CD1c-positive myeloid dendritic cell (primary cell): ENCODE measurements around the gene TRIO.
"Not testable (repeated sequence)": the region's sequence is repeated elsewhere in the genome, so short reads cannot be mapped to it uniquely, and the experiment has no call there.

Experiments
- DNase-seq: peaks from one replicate; pipeline ENCODE4 v3.0.0-alpha.2; 2016; ENCODE audit errors: extremely low spot score

TRIO gene

DNA sequence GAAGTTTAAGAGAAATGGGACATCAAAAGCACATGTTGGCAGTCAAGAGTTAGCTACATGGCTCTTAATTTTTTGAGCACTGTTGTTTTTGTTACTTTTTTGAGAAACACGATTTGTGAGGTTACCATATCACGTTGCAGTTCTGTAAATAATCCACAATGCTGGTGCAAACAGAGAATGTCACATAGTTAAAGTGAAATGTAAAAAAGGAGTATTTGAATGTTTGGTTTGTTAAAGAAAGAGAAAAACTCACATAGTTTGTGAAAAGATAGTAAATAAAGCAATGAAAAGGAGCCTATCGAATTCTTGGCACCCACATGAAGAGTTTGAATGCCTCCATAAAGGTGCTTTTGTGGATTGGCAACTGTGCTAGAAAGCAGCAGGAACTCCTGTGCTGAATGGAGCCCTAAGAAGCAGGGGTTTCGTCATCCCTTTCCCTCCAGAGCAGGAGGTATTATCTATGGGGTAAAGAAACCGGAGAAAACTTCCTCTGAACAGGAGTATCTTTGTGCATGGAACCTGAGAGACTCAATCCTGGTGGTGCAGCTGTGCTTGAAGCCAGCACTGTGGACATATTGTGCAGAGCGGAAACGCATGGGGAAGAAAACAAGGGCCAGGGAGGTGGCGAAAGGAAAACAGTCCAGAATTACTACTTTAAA is 289.9 kb downstream of the TRIO start:
- no peak for DNase-seq

- no peak for DNase-seq
Observed at GRCh38 chr5:14435481-14435880, 292.3 kb downstream of the TRIO start.

DNA sequence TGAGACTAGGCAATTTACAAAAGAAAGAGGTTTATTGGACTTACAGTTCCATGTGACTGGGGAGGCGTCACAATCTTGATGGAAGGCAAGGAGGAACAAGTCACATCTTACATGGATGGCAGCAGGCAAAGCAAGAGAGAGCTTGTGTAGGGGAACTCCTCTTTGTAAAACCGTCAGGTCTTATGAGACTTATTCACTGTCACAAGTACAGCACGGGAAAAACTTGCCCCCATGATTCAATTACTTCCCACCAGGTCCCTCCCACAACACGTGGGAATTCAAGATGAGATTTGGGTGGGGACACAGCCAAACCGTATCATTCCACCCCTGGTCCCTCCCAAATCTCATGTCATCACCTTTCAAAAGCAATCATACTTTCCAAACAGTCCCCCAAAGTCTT is 293.0 kb downstream of the TRIO start:
- DNase-seq = not testable (repeated sequence)

DNA sequence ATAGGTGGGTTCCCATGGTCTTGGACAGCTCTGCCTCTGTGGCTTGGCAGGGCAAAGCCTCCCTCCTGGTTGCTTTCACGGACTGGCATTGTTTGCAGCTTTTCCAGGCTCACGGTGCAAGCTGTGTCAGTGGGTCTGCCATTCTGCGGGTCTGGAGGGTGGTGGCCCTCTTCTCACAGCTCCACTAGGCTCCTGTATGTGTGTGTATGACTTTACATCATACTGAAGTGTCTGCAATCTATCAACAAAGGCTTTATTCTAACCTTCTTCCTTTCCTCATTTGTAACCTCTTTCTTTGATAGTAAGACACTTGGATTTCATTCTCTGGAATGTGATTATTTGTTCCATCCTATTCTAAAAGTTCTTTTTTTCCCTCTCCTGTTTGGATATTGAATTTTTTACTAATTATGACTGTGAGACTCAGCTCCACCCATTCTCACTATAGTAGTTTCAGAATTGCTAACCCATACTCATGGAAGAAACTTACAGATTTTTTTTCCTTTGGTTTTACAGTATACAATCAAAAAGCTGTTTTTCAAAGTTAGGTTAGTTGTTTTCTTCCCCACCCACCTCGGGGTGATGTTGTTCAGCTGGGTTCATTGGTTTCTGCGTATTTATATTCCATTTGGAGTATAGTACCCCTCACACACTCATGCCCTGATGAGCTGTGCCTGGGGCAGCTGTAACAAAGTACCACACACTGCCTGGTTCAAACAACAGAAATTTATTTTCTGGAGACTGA is 293.8 kb downstream of the TRIO start:
- no peak for DNase-seq

- no peak for DNase-seq
Observed at GRCh38 chr5:14438195-14438606, 295.1 kb downstream of the TRIO start.

- no peak for DNase-seq
Observed at GRCh38 chr5:14439087-14439871, 296.1 kb downstream of the TRIO start.

DNA sequence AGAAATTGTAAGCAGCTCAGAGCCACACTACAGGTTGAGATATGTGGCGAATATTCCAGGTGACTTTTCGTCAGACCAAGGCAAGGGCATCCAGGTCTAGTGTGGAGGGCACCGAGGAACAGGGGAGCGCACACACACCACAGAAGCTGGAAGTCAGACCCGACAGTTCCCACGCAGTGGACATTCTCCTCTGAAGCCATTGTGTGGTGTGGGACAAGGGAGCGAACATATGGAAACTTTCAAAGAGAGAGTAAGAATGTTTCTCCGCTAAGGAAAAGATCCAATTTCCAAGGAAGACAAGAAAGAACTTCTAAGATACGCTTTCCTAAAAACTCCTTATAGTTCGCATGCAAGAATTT is 297.1 kb downstream of the TRIO start:
- DNase-seq = no peak

DNA sequence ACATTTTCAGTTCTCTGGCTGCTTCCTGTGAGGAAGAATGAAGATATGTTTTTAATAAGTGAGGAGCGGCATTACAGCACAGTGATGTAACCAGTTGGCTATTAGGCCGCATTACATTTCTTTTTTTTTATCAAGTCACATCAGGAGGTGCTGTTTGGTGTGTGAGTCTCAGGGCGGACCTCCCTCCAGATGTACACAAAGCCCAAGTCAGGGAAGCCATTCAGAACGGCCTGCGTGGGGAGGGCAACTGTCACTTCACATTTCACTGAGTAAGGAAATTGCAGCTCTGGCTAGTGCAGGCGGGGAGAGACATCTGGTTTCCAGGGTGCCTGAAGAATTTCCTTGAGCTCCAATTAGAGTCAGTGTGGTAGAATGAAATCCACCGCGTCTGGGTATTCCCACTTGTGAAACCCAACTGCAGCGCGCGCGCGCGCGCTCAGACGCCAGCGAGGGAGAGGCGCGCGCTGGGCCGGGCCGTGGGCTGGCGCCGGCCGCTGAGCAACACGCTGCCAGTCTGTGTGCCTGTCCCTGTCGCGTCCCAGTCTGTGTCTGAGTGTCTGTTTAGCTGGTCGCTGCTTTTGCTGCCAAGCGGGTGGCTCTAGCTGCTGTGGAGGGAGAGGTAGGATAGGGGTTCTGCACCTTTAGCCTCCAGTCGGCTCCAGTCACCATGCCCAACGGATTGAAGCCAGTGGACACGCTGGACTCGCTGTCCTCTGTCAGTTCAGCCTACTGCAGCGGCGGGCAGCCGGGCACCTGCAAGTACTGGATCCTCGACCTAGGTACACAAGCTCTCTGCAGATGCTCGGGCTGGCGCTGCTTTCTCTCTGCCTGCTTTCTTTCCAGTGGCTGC is 297.7 kb downstream of the TRIO start:
- DNase-seq = no peak

- no peak for DNase-seq
Observed at GRCh38 chr5:14441641-14442040, 298.5 kb downstream of the TRIO start.

DNA sequence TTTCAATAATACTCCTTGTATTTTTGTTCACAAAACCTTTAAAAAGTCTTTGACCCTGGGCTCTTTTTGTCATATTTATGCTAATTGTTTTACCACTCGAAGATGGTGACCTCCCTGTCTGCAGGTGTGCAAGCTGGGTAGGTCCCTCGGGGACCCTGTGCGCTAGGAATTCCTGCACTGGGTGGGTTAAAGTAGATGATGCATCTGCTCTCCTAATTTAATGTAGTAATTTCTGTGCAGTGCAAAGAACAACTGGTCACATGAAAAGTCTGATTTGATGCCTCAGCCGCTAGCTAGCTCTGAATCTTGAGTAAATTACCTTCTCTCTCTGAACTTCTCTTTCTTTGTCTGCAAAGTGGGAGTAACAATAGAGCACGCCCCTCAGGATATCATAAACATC is 299.4 kb downstream of the TRIO start:
- DNase-seq = no peak

- no peak for DNase-seq
Observed at GRCh38 chr5:14443671-14444093, 300.5 kb downstream of the TRIO start.

- DNase-seq = no peak
Observed at GRCh38 chr5:14444161-14444560, 301.0 kb downstream of the TRIO start.

- DNase-seq = no peak
Observed at GRCh38 chr5:14445013-14445412, 301.9 kb downstream of the TRIO start.

- peak; percentile 58 for DNase-seq
Observed at GRCh38 chr5:14445576-14446290, 302.6 kb downstream of the TRIO start.

DNA sequence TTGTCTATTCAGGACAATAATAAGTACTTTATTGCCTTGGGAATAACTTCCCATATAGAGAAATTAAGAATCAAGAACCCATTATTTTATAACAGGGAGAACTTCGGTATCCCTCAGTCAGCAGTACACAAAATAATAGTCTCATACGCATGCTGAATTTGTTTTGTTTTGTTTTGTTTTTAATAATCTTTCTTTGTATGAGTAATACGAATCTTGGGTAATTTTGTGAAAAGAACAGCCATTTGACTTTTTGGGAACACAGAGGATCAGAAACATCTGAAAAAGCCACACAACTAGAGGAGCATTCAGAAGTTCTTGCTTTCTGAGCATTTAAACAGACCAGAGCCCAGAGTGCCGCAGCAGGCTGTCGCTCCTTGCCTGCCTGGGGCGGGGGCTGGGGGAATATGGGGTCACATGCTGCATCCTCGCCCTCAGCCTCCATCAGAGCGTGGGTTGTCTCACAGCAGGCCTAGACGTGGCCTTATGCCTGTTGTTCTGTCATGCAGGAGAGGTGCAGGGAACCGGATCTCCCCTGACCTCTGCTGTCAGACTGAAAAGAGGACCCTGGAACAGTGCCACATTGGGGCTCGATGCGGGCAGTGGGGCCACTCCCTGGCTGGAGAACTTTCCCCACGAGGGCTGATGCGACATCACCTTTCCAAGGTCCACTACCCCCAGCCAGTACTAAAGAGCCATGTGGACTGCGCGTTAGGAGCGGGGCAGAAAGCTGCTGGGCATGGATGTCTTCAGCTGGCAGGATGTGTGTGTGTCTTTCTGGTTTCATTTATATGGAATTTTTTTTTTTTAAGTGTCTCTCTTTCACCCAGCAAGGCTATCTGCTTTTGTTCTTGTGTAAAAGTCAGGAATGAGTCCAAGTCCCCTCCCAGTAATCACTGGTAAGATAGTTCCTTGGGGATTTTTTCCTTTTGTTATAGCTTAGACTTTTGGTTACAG is 305.1 kb downstream of the TRIO start:
- DNase-seq = no peak

GRCh38 chr5:14449052-14449661 is 306.0 kb downstream of the TRIO start:
- no peak for DNase-seq

DNA sequence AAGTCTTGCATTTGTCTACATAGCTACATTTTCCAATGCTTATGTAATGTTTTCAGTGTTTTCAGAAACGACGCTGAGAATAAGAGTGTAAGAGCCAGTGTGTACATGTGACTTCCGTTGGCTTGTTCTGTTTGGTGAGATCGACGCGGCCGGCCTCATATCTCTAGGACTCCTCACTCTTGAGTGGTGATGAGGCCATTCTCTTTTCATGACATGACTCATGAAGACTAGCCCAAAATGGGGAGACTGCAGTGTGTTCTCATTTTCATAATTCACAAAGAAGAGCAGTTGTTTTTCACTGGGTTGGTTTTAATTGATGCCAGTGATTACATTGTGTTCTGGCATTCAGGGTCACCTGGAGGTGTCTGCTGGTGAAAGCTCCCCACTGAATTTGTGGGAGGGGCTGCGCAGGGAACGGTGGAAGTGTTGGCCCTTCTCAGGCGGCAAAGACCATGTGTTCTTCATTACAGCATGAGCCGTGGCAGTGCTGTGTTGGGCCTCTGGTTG is 306.9 kb downstream of the TRIO start:
- DNase-seq = no peak

DNA sequence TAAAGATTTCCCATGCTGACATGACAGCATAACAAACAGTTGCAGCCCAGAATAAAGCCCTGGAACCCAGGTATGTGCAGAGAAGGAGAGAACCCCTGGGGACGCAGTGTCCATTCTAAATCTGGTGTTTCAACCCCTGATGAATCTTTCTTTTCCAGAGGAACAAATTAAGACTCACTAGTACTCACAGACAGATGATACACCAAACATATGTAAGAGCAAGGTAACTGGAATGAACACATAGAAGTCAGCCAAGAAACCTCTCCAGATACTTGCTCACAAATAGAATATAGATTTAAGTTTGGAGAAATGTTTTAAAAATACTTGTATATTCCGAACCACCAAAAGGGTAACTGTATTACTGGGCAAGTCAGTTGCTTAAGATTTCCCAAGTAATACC is 307.6 kb downstream of the TRIO start:
- no peak for DNase-seq

DNA sequence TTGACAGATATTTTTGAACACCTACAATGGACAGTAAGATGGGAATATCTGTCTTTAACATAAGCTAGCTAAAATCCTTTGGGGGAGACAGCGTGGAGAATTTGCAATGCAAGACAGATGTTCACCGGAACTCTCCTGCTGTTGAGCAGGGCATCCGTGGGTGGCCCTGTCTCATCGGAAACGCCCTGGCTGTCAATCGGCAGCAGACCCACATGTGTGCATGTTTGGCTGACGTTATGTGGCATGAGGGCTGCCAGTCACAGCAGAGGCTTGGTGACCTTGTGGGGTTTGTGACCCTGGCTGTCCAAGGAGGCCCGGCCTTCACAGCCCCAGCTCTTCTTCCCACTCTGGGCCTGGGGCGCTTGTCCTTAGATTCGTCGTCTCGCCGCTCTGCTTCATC is 308.7 kb downstream of the TRIO start:
- DNase-seq = no peak
